GM20000 (cell line): Measurements from ENCODE around the gene STX1B.

Experiments
- DNase-seq: peaks from one replicate; pipeline ENCODE4 v3.0.0; 2012; ENCODE audit warnings: low spot score
- CTCF ChIP-seq: IDR thresholded peaks from 2 replicates; pipeline ENCODE4 v1.5.1; 2012; ENCODE audit warnings: mild to moderate bottlenecking, control low read depth; ENCODE audit errors: extremely low read depth, missing control alignments

The STX1B gene

GRCh38 chr16:30971298-30971697 is 39.1 kb downstream of the STX1B start:
- DNase-seq: no peak
- no peak for TF ChIP-seq CTCF

GRCh38 chr16:30969246-30969842 is 41.1 kb downstream of the STX1B start:
- no peak for TF ChIP-seq CTCF
- DNase-seq: no peak

- DNase-seq: no peak
- TF ChIP-seq CTCF: no peak
Measured at GRCh38 chr16:30967795-30968194, 42.6 kb downstream of the STX1B start.

GRCh38 chr16:30966033-30966619 is 44.3 kb downstream of the STX1B start:
- no peak for TF ChIP-seq CTCF
- no peak for DNase-seq

GRCh38 chr16:30965436-30965835 is 45.0 kb downstream of the STX1B start:
- no peak for TF ChIP-seq CTCF
- no peak for DNase-seq

GRCh38 chr16:30964574-30965226 is 45.7 kb downstream of the STX1B start:
- TF ChIP-seq CTCF: no peak

GRCh38 chr16:30963925-30964511 is 46.4 kb downstream of the STX1B start:
- DNase-seq: no peak
- TF ChIP-seq CTCF: no peak

More at GRCh38 chr16:30964574-30965226, 45.7 kb downstream of the STX1B start:
- no peak for DNase-seq
